Hematopoietic multipotent progenitor cell treated with erythropoietin and hydrocortisone succinate and interleukin-3 and kit ligand, for 6 days (in vitro differentiated cells): ENCODE measurements around the gene KDM2B.

ENCODE experiments used
- DNase-seq: peaks from one replicate; pipeline ENCODE4 v3.0.0-alpha.2; 2015

The KDM2B gene

GRCh38 chr12:121453629-121454028, 127.2 kb downstream of the KDM2B start:
- DNase-seq = no peak

GRCh38 chr12:121452985-121453360, 127.8 kb downstream of the KDM2B start:
- DNase-seq = no peak

- DNase-seq = no peak
Measured at GRCh38 chr12:121452340-121452984, 128.4 kb downstream of the KDM2B start.

- no peak for DNase-seq
Measured at GRCh38 chr12:121451961-121452339, 128.9 kb downstream of the KDM2B start.

- no peak for DNase-seq
Measured at GRCh38 chr12:121448771-121449315, 132.0 kb downstream of the KDM2B start.

GRCh38 chr12:121446750-121447149, 134.1 kb downstream of the KDM2B start:
- no peak for DNase-seq

DNA sequence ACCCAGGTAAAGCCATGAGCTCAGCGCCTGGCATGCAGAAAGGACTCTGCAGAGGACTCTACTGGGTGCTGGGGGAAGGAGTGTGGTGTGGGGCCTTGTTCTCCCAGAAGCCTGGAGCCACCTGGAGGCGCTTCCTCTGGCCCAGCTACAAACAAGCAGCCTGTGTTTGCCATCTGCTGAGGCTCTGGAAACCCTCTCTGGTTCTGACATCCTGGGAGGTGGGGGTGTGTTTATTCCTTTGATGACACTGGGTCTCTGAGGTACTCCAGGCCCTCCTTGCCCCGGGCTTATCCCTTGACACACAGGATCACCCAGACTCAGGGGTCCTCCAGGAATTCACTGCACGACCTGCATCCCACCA, 136.0 kb downstream of the KDM2B start:
- DNase-seq = no peak

DNA sequence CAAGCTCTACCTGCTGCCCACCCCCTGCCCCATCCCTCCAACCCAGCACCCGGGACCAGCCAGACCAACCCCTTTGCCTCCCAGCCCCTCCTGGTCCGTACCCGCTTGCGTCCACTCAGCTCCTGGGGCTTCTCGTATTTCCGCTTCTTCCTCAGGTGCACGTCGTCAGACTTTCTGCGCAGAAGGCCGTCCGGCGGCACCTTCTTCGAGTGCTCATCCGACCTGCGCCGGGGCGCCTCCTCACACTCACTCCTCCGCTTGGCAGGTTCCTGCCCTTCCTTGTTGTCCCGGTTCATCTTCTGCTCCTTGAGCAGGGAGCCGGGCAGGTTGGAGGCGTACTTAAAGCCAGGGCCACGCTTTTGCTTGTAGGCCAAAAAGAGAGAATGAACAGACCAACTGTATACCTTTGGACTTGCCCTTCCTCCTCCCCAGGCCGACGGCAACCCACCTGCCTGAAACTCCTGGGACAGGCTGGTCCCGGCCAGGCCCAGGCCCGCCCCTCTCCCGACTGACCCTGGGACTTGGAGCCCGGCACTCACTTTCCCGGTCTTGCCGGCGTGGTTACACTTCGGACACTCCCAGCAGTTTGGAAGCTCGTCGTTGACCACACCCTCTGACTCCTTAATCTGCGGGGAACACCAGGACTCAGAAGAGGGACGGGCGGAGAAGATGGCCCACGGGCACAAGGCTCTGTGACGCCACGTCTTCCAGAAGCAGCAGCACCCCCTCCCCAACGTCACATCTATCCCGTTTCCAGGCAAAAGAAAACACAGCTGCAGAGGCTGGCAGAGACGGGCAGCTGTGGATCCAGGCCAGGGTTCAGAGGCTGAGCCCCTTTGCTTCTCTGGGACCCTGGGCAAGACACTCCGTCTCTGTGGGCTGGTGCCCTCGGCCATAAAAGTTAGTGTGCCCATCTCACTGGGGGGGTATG, 136.6 kb downstream of the KDM2B start:
- no peak for DNase-seq

DNA sequence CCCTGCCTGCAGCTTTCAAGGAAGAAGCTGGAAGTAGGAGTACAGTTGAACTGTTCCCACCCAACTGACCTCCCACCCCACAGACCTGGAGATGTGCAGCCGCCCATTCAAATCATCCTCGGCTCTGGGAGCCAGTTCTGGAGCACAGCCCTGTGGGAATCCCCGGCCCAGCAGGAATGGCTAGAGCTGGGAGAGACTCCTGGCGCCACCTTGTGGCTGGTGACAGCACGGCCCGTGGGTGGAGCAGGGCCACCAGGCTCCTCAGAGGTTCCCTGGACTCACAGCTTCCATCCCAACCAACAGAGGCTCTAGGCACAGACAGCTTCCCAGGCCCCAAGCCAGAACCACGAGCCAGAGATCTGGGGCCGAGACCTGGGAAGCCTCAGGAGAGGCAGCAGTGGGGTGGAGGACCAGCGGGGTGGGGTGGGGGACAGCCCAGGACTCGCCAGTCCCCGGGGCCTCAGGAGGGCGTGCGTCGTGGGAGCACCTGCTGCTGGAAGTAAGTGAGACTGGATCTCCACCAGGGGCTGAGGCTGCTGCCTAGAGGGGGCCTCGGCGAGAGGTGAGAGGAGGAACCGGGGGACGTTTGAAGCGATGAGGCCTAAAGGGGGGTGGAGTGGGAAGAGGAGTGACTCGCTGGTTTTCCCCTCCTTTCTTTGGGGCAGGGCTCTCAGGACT, 137.5 kb downstream of the KDM2B start:
- peak; percentile 79 for DNase-seq

DNA sequence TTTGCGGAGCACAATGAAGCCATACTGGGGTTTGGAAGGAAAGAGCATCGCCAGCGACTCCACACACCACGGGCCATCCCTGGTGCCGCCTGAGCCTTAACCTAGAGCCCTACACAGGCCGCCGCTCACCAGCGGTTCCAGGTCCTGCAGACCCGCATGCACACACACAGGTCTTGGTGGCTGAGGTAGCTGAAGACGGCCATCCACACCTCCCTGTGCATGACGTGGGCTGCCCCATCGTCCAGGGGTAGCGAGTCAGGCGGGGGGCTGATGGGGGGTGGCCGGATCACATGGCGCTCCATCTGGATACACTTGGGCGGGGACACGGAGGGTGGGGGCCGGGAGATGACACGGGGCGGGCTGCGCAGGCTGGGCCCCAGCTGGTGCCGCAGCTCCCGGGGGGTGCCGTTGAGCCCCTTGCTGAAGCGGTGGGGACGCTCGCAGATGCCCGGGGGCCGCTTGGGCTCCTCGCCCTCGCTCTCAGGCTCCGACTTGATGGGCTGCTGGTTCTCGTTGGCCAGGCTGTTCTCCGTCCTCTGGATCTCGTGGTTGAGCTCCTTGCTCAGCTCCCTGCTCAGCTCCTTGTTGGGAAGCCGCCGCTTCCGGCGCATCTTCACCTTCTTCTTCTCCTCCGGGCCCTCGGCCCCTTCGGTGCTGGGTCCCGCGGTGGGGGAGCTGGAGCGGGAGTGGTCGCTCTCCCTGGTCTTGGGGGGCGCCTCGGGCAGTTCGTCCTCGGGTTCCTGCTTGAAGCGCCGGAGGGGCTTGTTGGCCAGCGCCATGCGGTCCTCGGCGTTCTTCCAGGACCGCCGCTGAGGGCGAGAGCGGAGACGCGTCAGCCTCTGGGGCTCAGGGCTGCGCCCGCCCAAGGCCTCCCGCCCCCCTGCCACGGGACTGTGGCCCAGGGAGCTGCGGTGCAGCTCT, 138.5 kb downstream of the KDM2B start:
- no peak for DNase-seq

DNA sequence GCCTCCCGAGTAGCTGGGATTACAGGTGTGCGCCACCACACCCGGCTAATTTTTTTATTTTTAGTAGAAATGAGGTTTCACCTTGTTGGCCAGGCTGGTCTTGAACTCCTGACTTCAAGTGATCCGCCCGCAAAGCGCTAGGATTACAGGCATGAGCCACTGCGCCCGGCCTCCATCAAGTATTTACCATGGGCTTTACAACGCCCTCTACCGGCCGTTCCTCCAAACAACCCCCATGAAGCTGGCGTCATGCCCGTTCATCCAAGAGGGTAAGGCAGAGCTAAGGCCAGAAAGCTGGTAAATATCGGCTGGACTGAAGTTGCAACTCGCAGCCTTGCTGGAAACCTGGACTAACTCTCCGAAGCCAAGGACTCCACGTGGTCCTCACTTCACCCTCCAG, 139.3 kb downstream of the KDM2B start:
- peak; percentile 58 for DNase-seq

DNA sequence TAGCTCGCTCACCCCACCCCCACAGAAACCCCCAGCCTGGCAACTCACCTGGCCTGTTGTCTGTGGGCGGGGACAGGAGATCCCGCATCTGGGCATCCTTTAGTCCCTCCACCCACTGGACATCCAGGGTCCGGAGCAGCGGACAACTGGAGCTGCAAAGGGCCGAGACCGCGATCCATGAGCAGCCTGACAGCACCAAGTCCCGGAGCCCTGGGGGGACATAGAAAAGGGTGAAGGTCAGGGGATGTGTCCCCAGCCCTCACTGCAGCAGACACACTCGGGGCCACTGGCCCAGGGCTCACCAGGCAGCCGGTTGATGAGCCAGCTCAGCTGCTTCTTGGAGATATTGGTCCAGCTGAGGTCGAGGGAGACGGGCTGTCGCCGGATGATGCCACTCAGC, 140.1 kb downstream of the KDM2B start:
- no peak for DNase-seq

DNA sequence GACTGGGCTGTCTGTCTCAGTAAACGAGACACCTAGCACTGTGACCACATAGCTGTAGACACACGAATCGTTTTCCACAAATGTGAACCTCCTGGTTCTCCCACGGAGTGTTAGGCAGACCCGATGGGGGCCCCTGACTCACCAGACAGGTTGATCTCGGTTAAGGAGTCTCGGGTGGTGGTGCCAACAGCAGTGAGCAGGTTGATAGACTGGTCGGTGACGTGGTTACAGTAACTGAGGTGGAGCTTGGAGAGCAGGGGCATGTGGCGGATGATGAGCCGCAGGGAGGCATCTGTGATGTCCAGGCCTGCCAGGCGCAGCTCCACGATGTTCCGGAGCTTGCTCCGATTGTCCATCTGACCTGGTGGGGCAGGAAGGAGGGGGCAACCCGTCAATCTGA, 141.1 kb downstream of the KDM2B start:
- DNase-seq = no peak

GRCh38 chr12:121438905-121439304, 141.9 kb downstream of the KDM2B start:
- no peak for DNase-seq

DNA sequence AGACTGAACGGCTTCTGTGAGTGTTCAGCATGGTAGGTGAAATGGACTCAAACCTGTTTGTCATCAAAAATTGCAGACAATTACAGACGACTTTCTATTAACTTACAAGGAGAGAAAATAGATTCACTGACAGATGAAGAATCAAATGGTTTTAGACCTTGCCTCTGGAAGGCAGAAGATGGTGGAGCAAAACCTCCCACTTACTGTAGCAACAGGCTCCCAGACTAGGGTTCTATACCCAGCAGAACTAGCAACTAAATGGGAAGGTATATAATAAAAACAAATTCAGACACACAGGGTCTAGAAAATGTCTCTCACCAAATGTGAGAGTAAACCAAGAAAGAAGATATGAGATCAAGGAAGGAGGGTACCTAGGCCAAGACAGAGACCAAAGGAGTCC, 144.1 kb downstream of the KDM2B start:
- DNase-seq = no peak

DNA sequence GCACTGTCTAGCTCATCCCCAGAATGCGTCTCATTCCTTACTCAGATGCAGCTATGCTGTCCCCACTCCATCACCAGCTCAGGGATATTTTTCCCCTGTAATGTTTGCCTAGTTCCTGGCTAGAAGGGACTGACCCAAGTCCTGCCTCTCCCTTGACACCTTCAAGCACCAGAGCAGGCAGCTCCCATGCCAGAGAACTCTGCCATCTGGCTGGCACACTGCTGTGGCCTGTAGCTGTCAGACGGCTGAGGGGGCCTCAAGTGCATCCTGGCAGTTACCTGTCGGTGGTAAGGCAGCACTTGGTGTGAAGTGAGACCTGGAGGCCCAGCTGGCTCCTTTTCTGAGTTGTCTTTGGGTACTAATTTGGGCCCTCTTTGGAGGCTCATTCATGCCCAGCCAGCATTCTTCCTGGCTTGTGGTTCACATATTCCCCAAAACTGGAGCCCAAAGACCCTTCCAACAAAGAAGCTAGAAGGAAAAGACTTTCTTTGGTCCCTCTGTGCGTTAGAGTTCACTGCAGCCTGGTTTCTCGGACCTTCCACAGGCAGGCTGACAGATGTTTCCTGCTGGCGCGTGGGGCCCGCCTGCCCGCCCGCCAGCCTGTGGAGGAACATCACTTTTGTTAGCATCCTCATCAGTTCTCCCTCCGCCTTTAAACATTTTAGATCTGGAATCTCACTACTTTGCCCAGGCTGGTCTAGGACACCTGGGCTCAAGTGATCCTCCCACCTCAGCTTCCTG, 147.9 kb downstream of the KDM2B start:
- no peak for DNase-seq

DNA sequence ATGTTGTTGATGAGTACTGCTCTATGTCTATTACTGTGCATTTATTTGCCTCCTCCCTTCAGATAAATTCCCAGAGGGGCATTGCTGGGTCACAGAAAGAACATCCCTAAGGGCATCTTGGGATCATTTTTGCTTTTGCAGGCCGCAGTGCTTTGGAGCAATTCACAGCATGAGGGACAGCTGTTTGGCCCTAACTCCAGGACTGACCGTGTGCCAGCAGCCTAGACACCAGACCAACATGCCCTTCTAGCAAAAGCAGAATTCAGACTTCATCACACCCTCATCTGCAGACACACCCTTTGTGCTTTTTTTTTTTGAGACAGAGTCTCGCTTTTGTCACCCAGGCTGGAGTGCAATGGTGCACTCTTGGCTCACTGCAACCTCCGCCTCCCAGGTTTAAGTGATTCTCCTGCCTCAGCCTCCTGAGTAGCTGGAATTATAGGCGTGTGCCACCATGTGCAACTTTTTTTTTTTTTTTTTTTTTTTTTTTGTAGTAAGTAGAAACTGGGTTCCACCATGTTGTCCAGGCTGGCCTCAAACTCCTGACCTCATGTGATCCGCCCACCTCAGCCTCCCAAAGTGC, 149.9 kb downstream of the KDM2B start:
- DNase-seq = no peak

DNA sequence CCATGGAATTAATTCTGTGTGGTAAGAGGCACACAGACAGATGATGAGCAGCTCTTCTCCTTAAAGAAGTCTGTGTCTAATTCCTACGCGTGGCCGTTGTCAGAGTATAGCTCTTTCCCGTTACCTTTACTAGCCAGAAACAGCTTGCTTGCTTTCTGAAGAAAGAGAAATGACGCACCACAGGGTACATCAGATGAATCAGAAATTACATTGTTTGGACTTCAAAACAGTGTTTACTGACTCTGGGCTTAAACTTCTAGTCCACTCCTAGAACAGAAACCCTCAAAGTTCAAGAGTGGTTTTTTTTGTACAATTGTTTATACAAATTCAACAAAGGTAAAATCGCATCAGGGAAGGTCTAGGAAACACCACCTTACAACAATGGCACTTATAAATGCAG, 151.9 kb downstream of the KDM2B start:
- DNase-seq = no peak

- DNase-seq = no peak
Measured at GRCh38 chr12:121427556-121428050, 153.2 kb downstream of the KDM2B start.

DNA sequence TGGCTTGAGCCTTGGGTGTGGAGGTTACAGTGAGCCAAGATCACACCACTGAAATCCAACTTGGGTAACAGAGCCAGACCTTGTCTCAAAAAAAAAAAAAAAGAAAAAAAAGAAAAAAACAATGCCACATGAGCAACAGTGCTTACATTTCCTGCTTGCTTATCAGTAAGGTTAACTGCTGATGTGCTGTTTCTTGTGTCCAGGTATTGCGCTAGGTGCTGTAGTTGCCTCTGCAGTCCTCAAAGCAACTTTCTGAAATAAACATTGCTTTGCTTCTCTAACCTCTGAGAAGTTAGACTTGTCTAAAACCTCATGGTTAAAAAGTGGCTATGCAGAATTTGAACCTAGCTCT, 156.2 kb downstream of the KDM2B start:
- peak; percentile 19 for DNase-seq
